HepG2 (cell line): ENCODE results near the gene LCN2. TPM values are rescaled to one million over a fixed set of nuclear protein-coding genes. Genes with fewer than 3 reads are reported as not detected.

Experiments used
- ATF1 ChIP-seq: IDR thresholded peaks from 2 replicates; pipeline ENCODE4 v1.6.1; 2016; ENCODE audit warnings: mild to moderate bottlenecking, control low read depth
- CEBPG ChIP-seq: IDR thresholded peaks from 2 replicates; pipeline ENCODE4 v1.6.1; 2016
- GMEB1 ChIP-seq: sonication (generic); formaldehyde crosslinking; IDR thresholded peaks from 2 replicates; pipeline ENCODE4 v1.5.1; 2020; ENCODE audit warnings: missing genetic modification reagents, mild to moderate bottlenecking, borderline replicate concordance
- HMG20B ChIP-seq: conservative IDR thresholded peaks from 2 replicates; pipeline ENCODE4 v1.6.1; 2016; ENCODE audit warnings: missing genetic modification reagents, missing compliant biosample characterization
- KDM4B ChIP-seq: sonication (generic); formaldehyde crosslinking; IDR thresholded peaks from 2 replicates; pipeline ENCODE4 v1.4.0; 2020; ENCODE audit warnings: missing genetic modification reagents
- MBD4 ChIP-seq: IDR thresholded peaks from 2 replicates; pipeline ENCODE4 v1.6.1; 2012; ENCODE audit warnings: low read length, inconsistent platforms, borderline replicate concordance
- MNT ChIP-seq: fragments of 450-650 bp; IDR thresholded peaks from 2 replicates; pipeline ENCODE4 v1.6.1; 2016
- SOX6 ChIP-seq, 2 experiments: fragments of 450-650 bp in 1 of 2; sonication (generic) in 1 of 2; formaldehyde crosslinking in 1 of 2; IDR thresholded peaks; 2 replicates each; pipeline versions ENCODE4 v1.4.0 to v1.6.1; 2017 to 2020; ENCODE audit warnings: antibody characterized with exemption in 1 of 2, mild to moderate bottlenecking in 1 of 2, missing genetic modification reagents in 1 of 2
- TAF1 ChIP-seq: sonication (generic); formaldehyde crosslinking; IDR thresholded peaks from 2 replicates; pipeline ENCODE4 v1.4.0; 2020; ENCODE audit warnings: missing genetic modification reagents
- TBX2 ChIP-seq: sonication (generic); formaldehyde crosslinking; IDR thresholded peaks from 2 replicates; pipeline ENCODE4 v1.5.0; 2020; ENCODE audit warnings: missing genetic modification reagents, mild to moderate bottlenecking, borderline replicate concordance
- THAP11 ChIP-seq: IDR thresholded peaks from 2 replicates; pipeline ENCODE4 v1.6.1; 2016; ENCODE audit warnings: missing biosample characterization, missing genetic modification reagents
- ZBTB21 ChIP-seq: sonication (generic); formaldehyde crosslinking; IDR thresholded peaks from 2 replicates; pipeline ENCODE4 v1.4.0; 2020; ENCODE audit warnings: missing genetic modification reagents
- ZBTB37 ChIP-seq: sonication (generic); formaldehyde crosslinking; IDR thresholded peaks from 2 replicates; pipeline ENCODE4 v1.4.0; 2020; ENCODE audit warnings: mild to moderate bottlenecking, missing genetic modification reagents
- ZFP41 ChIP-seq: sonication (generic); formaldehyde crosslinking; IDR thresholded peaks from 2 replicates; pipeline ENCODE4 v1.4.0; 2020; ENCODE audit warnings: mild to moderate bottlenecking, missing genetic modification reagents, borderline replicate concordance
- ZHX2 ChIP-seq, 2 experiments: sonication (generic) in 1 of 2; formaldehyde crosslinking in 1 of 2; IDR thresholded peaks; 2 replicates each; pipeline versions ENCODE4 v1.6.1 to v1.9.0; 2014 to 2022; ENCODE audit warnings: antibody characterized with exemption in 1 of 2, borderline replicate concordance in 1 of 2, inconsistent platforms in 1 of 2, low read depth in 1 of 2, missing genetic modification reagents in 1 of 2
- ZNF430 ChIP-seq: sonication (generic); formaldehyde crosslinking; IDR thresholded peaks from 2 replicates; pipeline ENCODE4 v1.9.0; 2021; ENCODE audit warnings: mild to moderate bottlenecking, missing genetic modification reagents
- ZNF709 ChIP-seq: sonication (generic); formaldehyde crosslinking; IDR thresholded peaks from 2 replicates; pipeline ENCODE4 v1.5.0; 2020; ENCODE audit warnings: mild to moderate bottlenecking, missing genetic modification reagents
- polyA plus RNA-seq, 8 experiments: library from polyadenylated mRNA; depleted of rRNA in 3 of 8; stranded (reverse) in 7 of 8; unstranded in 1 of 8; fragments of >200 nt; fragmentation: Illumina TruSeq in 4 of 8; extraction: Trizol in 4 of 8; gene quantifications; 2 replicates each; pipeline versions ENCODE4 v1.2.1 to v1.2.3, GENCODE V29; 2011 to 2016; ENCODE audit warnings: low read depth in 4 of 8, missing spikeins in 1 of 8, mixed read lengths in 1 of 8; ENCODE audit not compliant: insufficient read depth in 1 of 8
- total RNA-seq, 5 experiments: library from RNA; depleted of rRNA; stranded (reverse); fragments of >200 nt; fragmentation: Illumina TruSeq; extraction: Trizol; gene quantifications; 2 replicates each; pipeline ENCODE4 v1.2.3, GENCODE V29; 2016; ENCODE audit warnings: low read depth in 1 of 5

LCN2 gene
- total and polyA plus RNA-seq, 2 of the 13 experiments (the other 11 are each of a cell fraction or from before 2014, with no cell fraction given): 0.38 to 1.4 TPM

GRCh38 chr9:128115187-128116103 is 33.8 kb upstream of the LCN2 start (continued):
- TF ChIP-seq ZBTB37 (CRISPR knock-in tag): peak; percentile 73
- no peak; the same call in 1 of the 2 replicates for TF ChIP-seq ZHX2 (IDR thresholded peaks at IDR 0.05; ENCODE audit: low read depth)
- no peak for TF ChIP-seq ZHX2 (CRISPR knock-in tag; IDR thresholded peaks at IDR 0.05; ENCODE audit: borderline replicate concordance)
- TF ChIP-seq MNT: peak; percentile 66
- TF ChIP-seq ZNF430 (CRISPR knock-in tag): peak; percentile 92
- TF ChIP-seq SOX6 (IDR thresholded peaks at IDR 0.05): no peak
- peak; percentile 95 for TF ChIP-seq SOX6 (CRISPR knock-in tag; IDR thresholded peaks at IDR 0.05)
- peak; percentile 27; the same call in 1 of the 2 replicates for TF ChIP-seq ZFP41 (CRISPR knock-in tag)
- TF ChIP-seq CEBPG (CRISPR knock-in tag): peak; percentile 65
- no peak for TF ChIP-seq ATF1 (CRISPR knock-in tag)
- TF ChIP-seq HMG20B: peak; percentile 77; the same call in 1 of the 2 replicates
- TF ChIP-seq TBX2 (CRISPR knock-in tag): peak; percentile 100
- TF ChIP-seq THAP11 (CRISPR knock-in tag): peak; percentile 78
- peak; percentile 35; the same call in 1 of the 2 replicates for TF ChIP-seq TAF1 (CRISPR knock-in tag)
- TF ChIP-seq MBD4: no peak
- peak; percentile 94; the same call in 1 of the 2 replicates for TF ChIP-seq KDM4B (CRISPR knock-in tag)
- peak; percentile 84 for TF ChIP-seq ZNF709
- TF ChIP-seq ZBTB21: 0 out of 2 replicates have a peak, but pooled peaks have one; percentile 40
- peak; percentile 66 for TF ChIP-seq GMEB1 (CRISPR knock-in tag)
